Measurements from ENCODE around the gene RNF212B.

DNA sequence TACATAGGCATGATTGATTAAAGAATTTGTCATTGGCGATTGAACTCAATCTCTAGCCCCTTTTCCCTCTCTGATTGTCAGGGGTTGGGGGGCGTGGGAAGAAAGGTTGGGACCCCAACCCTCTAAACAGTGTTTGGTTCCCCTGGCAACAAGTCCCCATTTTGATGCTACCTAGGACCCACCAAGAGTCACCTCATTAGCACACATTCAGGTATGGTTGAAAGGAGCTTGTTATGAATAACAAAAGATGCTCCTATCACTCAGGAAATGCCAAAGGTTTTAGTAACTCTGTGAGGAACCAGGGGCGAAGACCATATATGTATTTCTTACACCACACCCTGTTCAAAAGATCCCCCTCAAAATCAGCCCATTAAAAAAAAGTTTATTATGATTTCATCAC, 14.3 kb downstream of the RNF212B start:
- no peak for TF ChIP-seq BHLHE40 (IDR thresholded peaks at IDR 0.05; ENCODE audit: low read length)
- no peak for TF ChIP-seq NONO (IDR thresholded peaks at IDR 0.05)
- TF ChIP-seq NONO (CRISPR knock-in tag; conservative IDR thresholded peaks at IDR 0.05), result no peak
- no peak for TF ChIP-seq CCAR2 (optimal IDR thresholded peaks at IDR 0.05; ENCODE audit: low read depth, low read length)
- TF ChIP-seq, protein P1, sequence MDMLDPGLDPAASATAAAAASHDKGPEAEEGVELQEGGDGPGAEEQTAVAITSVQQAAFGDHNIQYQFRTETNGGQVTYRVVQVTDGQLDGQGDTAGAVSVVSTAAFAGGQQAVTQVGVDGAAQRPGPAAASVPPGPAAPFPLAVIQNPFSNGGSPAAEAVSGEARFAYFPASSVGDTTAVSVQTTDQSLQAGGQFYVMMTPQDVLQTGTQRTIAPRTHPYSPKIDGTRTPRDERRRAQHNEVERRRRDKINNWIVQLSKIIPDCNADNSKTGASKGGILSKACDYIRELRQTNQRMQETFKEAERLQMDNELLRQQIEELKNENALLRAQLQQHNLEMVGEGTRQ (IDR thresholded peaks at IDR 0.05; ENCODE audit: low read depth, low read length), result no peak
- TF ChIP-seq, protein P1 (CRISPR knock-in tag; IDR thresholded peaks at IDR 0.05; ENCODE audit: borderline replicate concordance), result no peak
- TF ChIP-seq, protein P2, sequence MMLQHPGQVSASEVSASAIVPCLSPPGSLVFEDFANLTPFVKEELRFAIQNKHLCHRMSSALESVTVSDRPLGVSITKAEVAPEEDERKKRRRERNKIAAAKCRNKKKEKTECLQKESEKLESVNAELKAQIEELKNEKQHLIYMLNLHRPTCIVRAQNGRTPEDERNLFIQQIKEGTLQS (CRISPR knock-in tag; IDR thresholded peaks at IDR 0.05), result no peak
- TF ChIP-seq, protein P3, sequence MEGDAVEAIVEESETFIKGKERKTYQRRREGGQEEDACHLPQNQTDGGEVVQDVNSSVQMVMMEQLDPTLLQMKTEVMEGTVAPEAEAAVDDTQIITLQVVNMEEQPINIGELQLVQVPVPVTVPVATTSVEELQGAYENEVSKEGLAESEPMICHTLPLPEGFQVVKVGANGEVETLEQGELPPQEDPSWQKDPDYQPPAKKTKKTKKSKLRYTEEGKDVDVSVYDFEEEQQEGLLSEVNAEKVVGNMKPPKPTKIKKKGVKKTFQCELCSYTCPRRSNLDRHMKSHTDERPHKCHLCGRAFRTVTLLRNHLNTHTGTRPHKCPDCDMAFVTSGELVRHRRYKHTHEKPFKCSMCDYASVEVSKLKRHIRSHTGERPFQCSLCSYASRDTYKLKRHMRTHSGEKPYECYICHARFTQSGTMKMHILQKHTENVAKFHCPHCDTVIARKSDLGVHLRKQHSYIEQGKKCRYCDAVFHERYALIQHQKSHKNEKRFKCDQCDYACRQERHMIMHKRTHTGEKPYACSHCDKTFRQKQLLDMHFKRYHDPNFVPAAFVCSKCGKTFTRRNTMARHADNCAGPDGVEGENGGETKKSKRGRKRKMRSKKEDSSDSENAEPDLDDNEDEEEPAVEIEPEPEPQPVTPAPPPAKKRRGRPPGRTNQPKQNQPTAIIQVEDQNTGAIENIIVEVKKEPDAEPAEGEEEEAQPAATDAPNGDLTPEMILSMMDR (CRISPR knock-in tag; IDR thresholded peaks at IDR 0.05), result no peak
- no peak for TF ChIP-seq SRSF4 (IDR thresholded peaks at IDR 0.05; ENCODE audit: low read depth, low read length, poor library complexity, severe bottlenecking)
- no peak for TF ChIP-seq ZSCAN12 (CRISPR knock-in tag; IDR thresholded peaks at IDR 0.05)
- TF ChIP-seq, protein P4, sequence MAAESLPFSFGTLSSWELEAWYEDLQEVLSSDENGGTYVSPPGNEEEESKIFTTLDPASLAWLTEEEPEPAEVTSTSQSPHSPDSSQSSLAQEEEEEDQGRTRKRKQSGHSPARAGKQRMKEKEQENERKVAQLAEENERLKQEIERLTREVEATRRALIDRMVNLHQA (CRISPR knock-in tag; IDR thresholded peaks at IDR 0.05), result no peak
- no peak for TF ChIP-seq ZNF274 (CRISPR knock-in tag; IDR thresholded peaks at IDR 0.05)

Data from HepG2 (cell line).